HG02798 (cell line): Measurements from ENCODE around the gene GGT6.

Experiments used
- ATAC-seq: cut with Tn5 transposase; IDR thresholded peaks from one replicate; pipeline ENCODE4 v1.9.1; 2021; ENCODE audit warnings: mild to moderate bottlenecking; ENCODE audit not compliant: unreplicated experiment, poor library complexity

The GGT6 gene

DNA sequence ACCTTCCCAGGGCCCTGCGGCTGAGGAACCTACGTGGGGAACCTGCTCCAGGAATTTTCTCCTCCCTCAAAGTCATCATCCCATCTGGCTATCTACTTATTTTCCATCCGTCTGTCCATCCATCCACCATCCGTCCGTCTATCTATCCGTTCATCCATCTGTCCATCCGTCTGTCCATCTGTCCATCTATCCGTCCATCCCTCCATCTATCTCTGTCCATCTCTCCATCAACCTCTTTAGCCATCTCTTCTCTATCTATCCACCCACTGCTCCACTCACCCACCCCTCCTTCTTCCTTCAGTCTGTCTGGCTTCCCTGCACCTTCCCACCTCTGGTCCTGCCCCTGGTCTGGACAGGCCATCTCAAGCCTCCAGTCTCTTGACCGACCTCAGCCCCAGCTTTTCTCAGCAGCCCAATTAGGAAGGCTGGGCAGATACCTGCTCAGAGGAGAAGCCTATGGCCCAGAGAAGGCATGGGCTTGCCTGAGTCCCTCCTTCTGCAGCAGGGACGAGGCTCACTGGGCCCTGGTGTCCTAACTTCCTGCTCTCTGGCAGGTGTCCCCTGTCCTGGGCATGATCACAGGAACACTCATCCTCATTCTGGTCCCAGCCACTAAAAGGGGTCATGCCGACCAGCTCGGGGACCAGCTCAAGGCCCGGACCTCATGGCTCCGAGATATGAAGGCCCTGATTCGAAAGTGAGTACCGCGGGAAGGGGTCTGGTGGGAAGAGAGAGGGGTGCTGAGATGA lies 28.2 kb downstream of the GGT6 start:
- ATAC-seq: no peak

DNA sequence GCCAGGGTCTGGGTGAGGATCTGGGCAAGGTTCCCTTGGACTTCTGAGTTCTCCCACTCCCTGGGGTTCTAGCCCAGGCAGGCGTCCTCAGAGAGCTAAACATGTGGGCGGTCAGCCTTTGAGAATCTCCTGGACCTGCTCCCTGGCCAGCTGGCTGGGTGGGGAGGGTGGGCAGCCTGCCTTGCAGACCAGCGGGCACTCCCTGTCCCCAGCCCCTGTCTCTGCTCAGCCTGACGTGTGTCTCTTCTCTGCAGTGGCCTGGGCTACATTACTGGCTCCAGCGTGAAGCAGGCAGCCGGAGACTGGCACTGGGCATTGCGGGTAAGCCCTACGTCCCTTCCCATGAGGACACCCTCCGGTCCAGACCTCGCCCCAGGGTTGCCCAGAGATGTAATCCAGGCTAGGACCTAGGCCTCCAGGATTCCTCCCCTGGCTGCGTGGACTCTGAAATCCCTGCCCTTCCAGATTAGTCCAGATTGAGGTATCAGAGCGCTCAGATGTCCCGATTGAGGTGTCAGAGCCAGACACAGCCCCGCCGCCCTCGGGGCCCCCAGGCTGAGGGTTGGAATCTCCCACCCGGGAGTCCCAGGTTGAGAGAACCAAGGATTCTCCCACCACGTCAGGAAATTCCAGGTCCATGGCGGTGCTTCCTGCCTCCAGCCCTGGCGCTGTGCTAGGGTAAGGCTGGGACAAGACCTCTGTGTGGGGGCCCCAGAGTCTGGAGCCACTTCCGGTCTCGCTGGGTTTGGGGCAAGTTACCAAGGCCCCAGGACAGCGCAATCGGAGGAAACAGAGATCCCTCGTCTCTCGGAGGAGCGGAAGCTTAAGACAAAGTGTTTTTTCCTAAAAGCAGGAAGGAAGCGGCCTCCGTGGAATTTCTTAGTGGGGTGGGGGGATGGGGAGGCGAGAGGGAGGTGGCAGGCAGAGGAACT lies 29.3 kb downstream of the GGT6 start:
- no peak for ATAC-seq

DNA sequence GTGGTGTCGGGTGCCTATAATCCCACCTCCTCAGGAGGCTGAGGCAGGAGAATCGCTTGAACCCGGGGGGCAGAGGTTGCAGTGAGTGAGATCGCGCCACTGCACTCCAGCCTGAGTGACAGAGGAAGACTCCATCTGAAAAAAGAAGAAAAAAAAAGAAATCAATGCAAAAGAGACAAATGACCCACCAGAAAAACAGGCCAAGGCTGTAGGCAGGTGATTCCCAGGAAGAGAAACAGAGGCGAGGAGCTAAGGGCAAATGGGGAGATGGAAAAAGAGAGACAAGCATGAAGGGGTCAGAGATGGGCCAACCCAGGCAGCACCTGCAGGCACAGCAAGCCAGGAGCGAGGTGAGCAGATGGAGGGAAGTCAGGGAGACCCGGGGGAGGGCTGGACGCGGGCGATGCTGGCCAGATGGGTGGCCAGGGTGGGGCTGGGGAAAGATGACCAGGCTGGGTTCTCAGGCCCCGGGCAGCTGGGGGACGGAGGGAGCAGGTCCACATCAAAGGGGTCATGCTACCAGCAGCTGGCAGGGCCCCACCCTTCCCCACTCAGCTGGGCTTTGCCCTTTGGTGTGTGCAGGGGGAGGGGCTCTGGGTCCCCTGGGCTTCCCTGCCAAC lies 30.7 kb downstream of the GGT6 start:
- no peak for ATAC-seq

DNA sequence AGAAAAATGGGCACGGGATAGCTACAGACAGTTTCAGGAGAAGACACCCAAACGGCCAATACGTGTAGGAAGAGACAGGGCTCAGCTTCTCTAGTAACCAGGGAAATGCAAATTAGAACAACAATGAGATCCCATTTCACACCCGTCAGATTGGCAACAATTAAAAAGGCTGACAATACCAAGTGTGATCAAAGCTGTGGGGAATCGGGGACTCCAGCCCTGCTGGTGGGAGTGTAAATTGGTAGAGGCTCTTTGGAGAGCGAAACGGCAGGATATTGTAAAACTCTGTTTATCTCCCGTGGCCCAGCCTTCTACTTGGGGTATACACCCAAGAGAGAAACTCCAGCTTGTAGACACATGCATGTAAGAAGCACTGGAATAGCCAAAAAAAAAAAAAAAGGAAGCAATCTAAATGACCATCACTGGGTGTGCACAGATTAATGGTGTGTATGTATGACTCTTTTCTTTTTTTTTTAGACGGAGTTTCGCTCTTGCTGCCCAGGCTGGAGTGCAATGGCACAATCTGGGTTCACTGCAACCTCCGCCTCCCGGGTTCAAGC lies 32.7 kb downstream of the GGT6 start:
- no peak for ATAC-seq

DNA sequence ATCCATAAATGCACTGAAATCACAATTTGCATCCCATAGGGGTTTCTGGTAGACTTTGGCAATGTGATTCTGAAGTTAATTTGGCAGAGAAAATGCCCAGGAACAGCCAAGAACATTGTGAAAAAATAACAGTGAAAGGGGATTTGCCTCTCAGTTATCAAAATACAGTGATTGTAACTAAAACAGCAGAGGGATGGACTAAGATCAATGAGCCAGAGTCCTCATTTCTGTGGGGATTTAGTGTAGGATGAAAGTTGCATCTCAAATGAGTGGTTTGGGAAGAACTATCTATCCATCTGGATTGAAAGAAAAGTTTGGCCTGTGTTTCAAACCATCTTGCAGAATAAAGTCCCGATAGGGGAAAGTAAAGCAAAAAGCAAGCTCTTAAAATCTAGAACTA lies 33.2 kb downstream of the GGT6 start:
- no peak for ATAC-seq

DNA sequence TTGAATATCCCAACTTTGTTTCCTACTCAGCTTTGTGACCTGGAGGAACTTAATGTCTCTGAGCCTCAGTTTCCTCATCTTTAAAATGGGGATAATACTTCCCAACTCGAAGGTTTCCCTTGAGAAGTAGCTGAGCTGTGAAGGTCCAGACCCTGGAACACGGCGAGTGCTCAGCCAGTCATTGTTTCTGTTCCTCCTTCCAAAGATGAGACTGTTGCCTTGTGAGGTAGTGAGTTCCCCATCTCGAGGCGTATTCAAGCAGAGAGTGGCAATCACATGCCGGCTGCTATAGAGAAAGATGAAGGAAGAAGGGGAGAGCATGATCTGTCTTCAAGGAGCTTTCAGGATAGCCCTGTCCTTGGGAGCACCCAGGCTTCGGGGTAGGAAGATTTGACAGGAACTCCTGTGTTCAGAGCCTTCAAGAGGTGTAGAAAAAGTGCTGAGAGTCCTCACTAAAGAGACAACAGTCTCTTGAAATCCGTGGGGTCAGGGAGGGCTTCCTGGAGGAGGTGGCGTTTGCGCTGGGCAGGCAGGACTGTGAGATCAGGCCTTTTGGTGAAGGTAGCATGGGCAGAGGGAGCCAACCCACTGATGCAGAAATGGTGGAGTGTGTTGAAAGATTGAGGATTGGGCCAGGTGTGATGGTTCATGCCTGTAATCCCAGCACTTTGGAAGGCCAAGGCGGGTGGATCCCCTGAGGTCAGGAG lies 34.5 kb downstream of the GGT6 start:
- ATAC-seq: no peak

DNA sequence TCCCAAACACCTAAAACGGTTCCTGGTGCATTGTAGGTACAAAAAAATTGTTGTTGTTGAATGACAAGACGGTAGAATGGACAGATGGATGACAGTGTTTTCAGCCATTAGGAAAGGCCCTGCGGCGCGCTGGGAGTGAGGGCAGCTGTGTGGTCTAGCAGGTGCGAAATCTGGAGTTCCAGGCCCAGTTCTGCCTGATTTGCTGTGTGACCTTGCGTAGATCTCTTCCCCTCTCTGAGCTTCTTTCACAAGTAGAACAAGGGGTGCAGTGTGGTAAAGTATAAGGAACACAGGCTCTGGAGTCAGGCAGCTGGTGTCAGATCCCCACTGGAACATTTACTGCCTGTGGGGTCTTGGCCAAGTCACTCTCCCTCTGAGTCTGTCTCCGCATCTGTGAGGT lies 36.4 kb downstream of the GGT6 start:
- ATAC-seq: no peak

DNA sequence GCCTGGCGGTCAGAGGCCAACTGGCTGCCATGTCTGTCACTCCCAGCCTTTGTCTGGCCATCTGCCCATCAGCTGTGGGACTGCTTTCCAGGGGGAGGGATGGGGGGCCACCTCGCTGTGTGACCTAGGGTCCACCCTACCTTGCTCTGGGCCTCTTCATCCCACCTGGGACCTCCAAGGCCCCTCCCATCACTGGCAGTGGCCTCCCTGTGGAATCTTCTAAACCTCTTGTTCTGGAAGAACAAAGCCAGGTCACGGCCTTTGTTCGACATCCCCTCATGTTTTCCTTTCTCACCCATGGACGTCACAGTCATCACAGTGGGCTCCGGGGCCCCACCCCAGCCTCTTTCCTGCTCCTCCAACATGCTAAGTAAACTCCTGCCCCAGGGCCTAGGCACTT lies 37.7 kb downstream of the GGT6 start:
- no peak for ATAC-seq

DNA sequence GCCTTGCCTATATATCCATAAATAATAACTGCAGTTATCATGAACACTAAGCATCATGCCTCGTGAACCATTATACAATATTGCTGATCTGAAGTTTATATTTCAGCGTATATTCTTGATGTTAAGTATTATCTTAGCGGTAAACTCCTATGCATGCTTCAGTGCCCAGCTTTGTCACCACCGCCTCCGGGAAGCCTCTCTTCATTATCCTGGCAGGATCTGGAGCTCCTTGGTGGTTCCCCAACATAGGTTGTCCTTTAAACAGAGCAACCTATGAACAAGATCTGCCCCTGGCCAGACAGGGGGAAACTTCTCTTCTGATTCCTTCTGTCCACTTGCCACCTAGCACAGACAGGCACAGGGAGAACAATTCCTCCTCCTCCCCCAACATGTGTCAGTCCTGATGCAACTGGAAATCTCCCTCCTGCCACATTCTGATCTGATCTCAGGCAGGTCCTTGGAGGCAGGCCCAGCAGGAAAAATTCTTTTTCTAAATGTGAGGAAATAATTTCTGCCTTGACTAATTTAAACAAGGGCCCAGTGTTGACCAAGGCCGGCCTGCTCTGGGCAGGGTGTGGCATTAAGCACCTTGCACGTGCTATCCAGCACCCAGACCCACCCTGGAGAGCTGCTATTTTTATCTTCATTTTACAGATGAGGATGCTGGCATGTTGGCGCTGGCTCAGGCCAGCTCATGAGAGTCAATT lies 39.3 kb downstream of the GGT6 start:
- ATAC-seq: no peak

DNA sequence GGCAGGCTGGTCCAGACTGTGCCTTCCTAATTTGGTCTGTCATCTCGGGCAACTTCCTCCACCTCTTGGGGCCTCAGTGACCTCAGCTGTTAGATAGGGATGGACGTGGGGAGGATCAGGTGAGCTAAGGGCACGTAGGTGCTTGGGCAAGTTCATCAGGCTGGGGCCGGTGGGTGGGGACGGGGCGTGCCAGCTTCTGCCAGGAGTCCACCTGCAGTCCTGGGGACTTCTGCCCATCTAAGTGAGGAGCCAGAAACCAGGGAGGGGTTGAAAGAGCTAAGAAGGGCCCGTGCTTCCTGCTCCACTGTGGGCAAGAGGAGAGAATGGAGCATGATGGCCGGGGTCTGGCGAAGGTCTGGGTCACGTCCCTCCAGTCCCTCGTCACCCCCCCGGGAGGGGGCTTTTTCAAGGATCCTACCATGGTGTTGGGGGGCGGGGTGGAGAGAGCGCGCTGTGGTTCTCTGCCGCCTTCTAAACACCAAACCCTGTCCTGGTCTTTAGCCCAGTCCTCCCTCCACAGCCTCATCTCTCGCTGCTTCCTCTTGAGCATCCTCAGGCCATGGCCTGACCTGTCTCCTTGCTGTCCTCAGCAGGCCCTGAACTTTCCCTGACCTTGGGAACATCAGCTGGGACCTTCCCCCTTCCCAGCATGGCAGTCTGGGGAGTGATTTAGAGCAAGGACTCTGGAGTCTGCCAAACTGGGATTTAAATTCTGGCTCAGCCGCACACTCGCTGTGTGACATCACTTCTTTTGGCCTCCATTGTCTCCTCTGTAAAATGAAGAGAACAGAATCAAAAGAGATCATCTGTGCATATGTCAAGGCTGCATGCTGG lies 40.1 kb downstream of the GGT6 start:
- no peak for ATAC-seq

DNA sequence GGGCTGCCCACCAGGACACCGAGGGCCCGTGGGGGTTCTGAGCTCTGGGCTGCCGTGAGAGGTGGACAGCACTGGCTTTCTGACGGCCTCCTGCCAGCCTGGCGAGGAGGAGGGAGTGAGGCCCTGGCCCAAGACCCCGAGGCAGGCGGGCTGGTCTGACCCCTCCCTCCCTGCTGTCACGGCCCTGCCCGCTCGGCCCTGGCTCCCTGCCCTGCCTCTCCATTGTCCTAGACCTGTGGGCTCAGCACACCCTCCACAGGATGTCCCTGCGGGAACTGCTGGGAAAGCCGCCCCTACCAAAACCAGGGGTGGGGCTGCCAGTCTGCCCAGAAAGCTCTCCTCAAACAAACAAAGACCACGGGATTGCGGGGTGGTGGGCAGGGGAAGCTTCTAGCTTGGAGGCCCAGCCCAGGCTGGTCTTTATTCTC lies 41.0 kb downstream of the GGT6 start:
- ATAC-seq: no peak

DNA sequence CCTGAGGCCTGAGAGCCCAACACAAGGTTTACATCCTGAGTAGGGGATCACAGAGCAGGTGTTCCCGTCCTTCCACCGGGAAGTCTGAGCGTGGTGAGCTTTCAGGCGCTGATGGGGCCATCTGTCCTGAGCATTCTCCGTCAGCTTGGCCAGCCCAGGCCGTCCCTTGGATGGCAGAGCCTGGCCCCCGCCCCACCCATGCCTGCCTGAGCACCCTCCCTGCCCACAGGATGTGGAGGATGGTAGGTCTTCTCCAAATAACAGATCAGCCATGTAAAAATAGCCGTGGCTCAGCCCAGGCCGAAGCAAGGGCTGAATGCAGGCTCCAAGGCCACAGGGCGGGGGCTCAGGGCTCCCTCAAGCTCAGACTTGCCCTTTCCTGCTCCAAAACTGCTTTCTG lies 41.5 kb downstream of the GGT6 start:
- ATAC-seq: no peak

DNA sequence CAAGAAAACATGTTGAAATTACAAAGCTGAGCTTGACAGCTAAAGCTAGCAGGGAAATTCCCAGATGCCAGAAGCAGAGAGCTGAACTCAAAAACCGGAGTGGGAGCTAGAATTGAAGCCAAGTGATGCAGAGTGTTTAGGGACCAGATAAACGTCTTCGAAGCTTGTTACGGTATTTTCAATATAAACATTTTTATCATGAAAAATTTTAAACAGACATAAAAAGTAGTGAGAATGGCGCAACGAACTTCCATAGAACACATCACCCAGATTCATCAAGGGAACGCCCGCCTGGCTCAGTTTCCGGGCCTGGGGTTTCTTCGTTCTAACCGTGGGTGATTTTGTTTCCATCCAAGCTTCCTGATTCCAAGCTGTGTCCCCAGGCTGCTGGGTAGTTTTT lies 43.6 kb downstream of the GGT6 start:
- no peak for ATAC-seq

DNA sequence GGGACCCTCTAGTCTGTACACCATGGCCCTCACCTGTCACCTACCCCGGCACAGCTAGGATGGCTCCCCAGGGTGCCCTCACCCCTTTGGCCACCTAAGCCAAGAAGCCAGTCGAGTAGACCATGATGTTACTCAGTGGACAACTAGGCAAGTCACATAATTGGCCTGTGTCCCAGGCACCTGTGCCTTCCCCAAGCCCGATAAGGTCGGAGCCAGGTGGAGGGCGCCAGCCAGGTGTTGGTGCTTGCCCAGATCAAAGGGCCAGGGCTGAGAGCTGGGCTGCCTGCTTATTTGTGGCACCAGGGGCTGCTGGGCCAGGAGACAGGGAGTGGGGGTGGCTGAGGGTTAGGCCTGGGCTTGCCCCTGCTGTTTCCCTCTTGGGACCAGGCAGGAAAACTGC lies 44.9 kb downstream of the GGT6 start:
- no peak for ATAC-seq

DNA sequence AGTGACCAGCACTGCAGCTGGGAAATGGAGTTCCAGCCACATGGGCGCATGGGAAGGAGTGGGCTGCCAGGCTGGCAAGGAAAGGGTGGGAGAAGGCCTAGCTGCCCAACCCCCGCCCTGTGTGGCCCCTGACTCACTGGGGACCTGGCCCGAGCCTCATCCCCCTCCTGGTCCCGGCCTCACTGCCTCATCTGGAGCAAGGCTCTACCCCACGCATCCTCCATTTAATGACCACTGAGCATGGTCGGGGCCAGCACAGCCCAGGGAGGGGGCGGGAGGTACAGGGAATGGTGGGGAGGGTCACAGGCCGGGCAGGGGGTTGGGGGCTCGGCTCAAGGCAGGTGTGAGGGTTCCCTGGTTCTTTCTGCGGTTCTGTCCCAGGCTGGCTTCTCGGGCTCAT lies 45.6 kb downstream of the GGT6 start:
- no peak for ATAC-seq

DNA sequence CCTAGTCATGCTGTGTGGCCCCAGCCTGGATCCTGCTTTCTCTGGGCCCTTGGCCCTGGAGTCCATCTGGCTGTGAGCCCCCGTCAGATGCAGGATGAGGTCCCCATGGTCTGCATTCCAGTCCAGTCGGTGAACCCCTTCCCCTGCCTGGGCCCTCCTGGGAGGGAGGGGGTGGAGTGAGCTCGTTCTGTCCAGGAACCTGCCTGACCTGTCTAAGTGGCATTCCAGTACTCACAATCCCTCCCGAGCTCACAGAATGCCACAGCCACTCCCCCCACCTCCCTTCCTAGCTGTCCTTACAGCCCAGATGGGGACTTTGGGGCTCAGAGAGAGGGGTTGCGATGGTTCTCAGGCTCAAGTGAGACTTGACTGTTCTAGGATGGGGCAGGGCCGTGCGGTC lies 46.2 kb downstream of the GGT6 start:
- ATAC-seq: no peak

DNA sequence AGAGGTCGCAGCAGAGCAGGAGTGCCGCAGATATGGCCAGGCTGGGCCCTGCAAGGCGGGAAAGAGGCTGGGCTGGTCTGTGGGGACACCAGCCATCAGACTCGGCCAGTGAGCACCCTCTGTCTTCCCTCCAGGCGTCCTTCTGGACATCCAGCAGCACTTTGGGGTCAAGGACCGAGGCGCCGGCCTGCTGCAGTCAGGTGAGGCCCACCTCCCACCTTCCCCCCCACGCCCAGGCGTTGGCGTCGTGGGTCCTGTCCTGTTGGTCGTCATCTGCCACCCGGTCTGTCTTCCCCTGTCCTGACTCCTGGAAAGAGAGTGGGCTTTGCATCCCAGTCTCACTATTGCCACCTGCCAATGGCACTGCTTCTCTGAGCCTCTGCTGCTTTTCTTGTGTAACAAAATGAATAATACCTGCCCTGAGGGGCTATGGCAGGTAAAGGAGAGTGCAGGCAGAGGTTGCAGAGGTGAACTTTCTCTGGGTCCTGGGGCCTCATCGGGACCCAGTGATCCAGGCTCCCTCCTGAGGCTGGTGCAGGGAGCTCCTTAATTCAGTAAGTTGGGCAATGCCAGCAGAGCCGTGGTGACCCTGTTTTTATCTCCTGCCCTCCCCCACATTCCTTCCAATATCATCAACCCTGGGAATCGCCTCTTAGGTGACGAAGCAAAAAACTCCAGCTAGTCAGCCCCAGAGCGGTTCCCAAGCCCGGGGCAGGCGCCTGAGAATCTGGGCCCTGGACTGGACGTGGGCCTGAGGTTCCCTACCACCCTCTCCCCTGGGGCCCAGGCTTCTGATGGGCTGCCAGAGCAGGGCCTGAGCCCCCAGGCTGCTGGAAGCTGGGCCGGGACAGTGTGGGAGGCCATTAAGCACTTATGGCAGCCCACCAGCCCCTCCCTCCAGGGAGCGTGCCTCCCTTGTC lies 47.0 kb downstream of the GGT6 start:
- ATAC-seq: no peak
